Left lung (tissue), 10 donors: ENCODE data around the gene LTBP1. TPM values are rescaled to one million over a fixed set of nuclear protein-coding genes. Genes with fewer than 3 reads are reported as not detected.

Experiments used
- ATAC-seq: fragments of 200-7000 bp; cut with Tn5 transposase; one replicate; pipeline ENCODE4 v1.9.1; 2020; ENCODE audit warnings: moderate library complexity
- DNase-seq, 4 donors: peaks; one replicate each; pipeline ENCODE4 v3.0.0-alpha.2; 2013 to 2020
- H3K27ac ChIP-seq, 2 donors: fragments of 200-600 bp; sonication (generic) in 1 of 2; one replicate each; pipeline versions ENCODE4 v1.5.0 to v1.8.0; 2020 to 2021
- H3K27me3 ChIP-seq, 2 donors: fragments of 200-600 bp; sonication (generic) in 1 of 2; one replicate each; pipeline versions ENCODE4 v1.5.0 to v1.8.0; 2020 to 2021
- H3K36me3 ChIP-seq, 2 donors: fragments of 200-600 bp; sonication (generic) in 1 of 2; one replicate each; pipeline versions ENCODE4 v1.5.0 to v1.8.0; 2020 to 2021
- H3K4me1 ChIP-seq, 2 donors: fragments of 200-600 bp; one replicate each; pipeline ENCODE4 v1.8.0; 2021
- H3K4me3 ChIP-seq, 2 donors: fragments of 200-600 bp; sonication (generic) in 1 of 2; one replicate each; pipeline versions ENCODE4 v1.5.0 to v1.8.0; 2020 to 2021; ENCODE audit warnings: mild to moderate bottlenecking in 1 of 2
- H3K9me3 ChIP-seq, 2 donors: fragments of 200-600 bp; sonication (generic) in 1 of 2; one replicate each; pipeline versions ENCODE4 v1.5.0 to v1.8.0; 2020 to 2021
- intact Hi-C, 2 donors: fragments of 100-400 bp; cut with DNase I; formaldehyde crosslinking; loops; one replicate each; pipeline versions ENCODE4 v1.11.2 to v1.14.2; 2022
- polyA plus RNA-seq, 6 donors: library from polyadenylated mRNA; unstranded; fragments of 120-200 nt; gene quantifications; one replicate each; pipeline ENCODE4 v1.2.1, GENCODE V29; 2013; ENCODE audit not compliant: insufficient read length in 6 of 6
- total RNA-seq, 2 donors: library from RNA; stranded (reverse); fragmentation: NEBNext Ultra II Directional; extraction: Animal tissue kit (Norgen Biotek cat#: 25700); gene quantifications; one replicate each; pipeline ENCODE4 v1.2.1, GENCODE V29; 2021
- TF ChIP-seq, protein P1 (sequence below), 2 donors: fragments of 200-600 bp; sonication (generic) in 1 of 2; IDR thresholded peaks; one replicate each; pipeline versions ENCODE4 v1.5.0 to v1.8.0; 2021; ENCODE audit warnings: antibody characterized with exemption in 2 of 2
- donor health status: DM: no; HTN: yes; CAD: no.
- donor health status: DM: no; HTN: no; CAD: no.

The LTBP1 gene
- total and polyA plus RNA-seq, 8 donors = 35.4 to 81.2 (median 50.9) TPM

DNA sequence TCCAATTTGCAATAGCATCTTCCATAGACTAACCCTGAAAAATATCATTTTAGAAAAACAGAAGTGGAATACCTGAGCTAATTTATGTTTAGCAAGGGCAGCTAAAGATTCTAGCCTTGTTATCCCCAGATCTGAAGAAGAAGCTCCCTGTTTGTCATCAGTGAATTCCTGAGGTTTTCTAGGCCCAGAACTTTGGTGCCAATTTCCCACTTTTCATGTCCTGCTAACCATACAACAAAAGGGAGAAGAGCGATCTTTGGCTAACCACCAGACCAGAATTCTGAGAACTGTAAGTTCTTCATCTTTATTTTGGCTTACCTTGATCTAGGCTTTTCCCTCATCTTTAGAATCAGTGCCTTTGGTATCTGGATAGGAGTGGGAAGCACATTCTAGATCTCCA, 478.4 kb downstream of the LTBP1 start:
- Histone ChIP-seq H3K9me3 (no peaks in the 10 kb centered on the region), H3K27ac (no peak overlapping the region), H3K36me3 (no peaks in the 10 kb centered on the region), H3K4me1 (no peaks in the 10 kb centered on the region), H3K27me3 (no peaks in the 10 kb centered on the region), H3K4me3 (no peak overlapping the region)
- DNase-seq = no peak
- no peak for ATAC-seq
- intact Hi-C loops = no loop called here
- TF ChIP-seq, protein P1, sequence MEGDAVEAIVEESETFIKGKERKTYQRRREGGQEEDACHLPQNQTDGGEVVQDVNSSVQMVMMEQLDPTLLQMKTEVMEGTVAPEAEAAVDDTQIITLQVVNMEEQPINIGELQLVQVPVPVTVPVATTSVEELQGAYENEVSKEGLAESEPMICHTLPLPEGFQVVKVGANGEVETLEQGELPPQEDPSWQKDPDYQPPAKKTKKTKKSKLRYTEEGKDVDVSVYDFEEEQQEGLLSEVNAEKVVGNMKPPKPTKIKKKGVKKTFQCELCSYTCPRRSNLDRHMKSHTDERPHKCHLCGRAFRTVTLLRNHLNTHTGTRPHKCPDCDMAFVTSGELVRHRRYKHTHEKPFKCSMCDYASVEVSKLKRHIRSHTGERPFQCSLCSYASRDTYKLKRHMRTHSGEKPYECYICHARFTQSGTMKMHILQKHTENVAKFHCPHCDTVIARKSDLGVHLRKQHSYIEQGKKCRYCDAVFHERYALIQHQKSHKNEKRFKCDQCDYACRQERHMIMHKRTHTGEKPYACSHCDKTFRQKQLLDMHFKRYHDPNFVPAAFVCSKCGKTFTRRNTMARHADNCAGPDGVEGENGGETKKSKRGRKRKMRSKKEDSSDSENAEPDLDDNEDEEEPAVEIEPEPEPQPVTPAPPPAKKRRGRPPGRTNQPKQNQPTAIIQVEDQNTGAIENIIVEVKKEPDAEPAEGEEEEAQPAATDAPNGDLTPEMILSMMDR (IDR thresholded peaks at IDR 0.05) = no peak

DNA sequence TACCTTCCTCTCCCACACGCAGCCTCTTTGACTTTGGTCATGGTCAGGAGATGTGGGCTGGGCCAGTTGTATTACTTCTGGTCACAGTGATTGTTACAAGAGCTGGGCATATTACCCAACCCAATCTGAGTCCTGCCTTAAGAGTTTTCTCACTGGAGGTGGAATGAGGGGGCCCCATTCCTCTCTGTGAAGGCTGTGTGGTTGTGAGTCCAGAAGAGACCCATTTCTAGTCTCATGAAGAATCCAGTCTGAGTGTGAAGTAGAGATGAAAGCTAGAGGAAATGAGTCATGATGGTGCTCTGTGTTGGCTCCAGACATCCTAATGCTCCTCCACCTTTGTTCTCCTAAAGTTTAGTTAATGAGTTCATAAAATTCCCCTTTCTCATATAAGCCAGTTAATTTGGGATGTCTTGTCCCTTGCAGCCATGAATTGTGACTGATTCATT, 478.9 kb downstream of the LTBP1 start:
- intact Hi-C loops = no loop called here
- Histone ChIP-seq H3K36me3 (no peaks in the 10 kb centered on the region), H3K4me1 (no peaks in the 10 kb centered on the region), H3K9me3 (no peaks in the 10 kb centered on the region), H3K27ac (no peak overlapping the region), H3K27me3 (no peaks in the 10 kb centered on the region), H3K4me3 (no peak overlapping the region)
- TF ChIP-seq, protein P1 (IDR thresholded peaks at IDR 0.05) = no peak
- no peak for DNase-seq
- ATAC-seq = no peak

DNA sequence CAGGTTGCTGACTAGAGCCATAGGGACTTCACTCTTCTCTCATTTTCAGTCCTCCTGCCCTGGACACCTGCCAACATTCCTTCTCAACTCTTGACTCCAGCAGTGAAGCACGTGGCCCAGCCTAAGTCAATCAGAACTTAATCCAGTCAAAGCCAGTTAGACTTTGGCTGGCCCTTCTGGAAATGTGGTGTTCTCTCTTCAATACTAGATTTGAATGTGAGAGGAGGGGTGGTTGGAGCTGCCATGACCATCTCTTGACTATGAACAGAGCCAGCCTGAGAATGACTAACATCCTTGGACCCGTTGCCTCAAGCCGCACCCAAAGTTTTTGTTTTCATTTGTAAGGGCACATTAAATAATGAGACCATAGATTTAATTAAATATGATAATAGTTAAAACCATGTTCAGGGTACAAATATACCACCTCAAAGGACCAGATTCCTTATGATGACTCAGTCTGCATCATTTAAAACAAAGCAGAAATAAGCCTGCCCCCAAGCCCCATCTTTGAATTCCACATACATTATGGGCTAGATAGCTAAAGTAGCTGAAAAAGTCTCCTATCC, 480.0 kb downstream of the LTBP1 start:
- TF ChIP-seq, protein P1 (IDR thresholded peaks at IDR 0.05) = no peak
- peak in 2 of 4 donors; percentile 56 to 71 for DNase-seq
- no peaks in the 10 kb centered on the region for H3K9me3 ChIP-seq
- peak; percentile 84 for ATAC-seq
- no peak overlapping the region for H3K27ac ChIP-seq
- intact Hi-C loops = no loop called here
- H3K27me3 ChIP-seq = no peaks in the 10 kb centered on the region
- no peaks in the 10 kb centered on the region for H3K4me1 ChIP-seq
- H3K4me3 ChIP-seq = no peak overlapping the region
- H3K36me3 ChIP-seq = no peaks in the 10 kb centered on the region

DNA sequence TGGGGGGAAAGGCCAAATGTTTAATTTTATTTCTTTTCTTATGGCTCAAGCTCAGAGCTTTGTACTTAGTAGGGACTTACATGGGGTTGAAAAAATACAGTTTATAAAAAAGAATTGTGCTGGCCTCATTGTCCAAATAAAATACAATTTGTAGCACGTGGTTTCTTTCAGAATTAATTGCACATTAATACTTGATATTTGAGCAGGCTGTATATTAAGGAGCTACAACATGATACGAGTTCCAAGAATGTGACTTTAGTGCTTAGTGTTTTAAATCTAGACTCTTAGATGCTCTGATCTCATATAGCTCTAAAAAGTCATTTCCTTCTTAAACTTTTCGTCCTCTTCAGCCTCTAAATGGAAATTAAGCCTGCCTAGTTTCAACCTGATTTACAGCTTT, 483.3 kb downstream of the LTBP1 start:
- TF ChIP-seq, protein P1 (IDR thresholded peaks at IDR 0.05) = no peak

DNA sequence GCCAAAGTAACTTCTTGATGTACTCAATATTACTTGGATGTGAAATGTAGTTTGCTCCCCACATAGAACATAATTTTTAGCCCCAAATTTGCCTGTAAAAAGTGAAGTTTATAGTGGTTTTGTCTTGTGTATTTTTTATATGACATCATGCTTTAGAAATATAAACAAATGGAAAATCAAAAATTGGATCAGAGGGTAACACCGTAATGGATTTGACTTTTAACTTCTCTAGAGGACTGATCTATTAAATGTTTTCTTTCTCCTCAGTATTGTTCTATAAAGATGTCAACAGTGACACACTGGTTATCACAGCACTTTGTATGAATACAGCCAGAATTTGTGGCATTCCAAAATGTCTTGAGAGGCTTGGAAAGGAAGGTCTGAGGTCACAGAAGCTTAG, 484.1 kb downstream of the LTBP1 start:
- Histone ChIP-seq H3K36me3 (no peaks in the 10 kb centered on the region), H3K4me3 (no peak overlapping the region), H3K27ac (no peak overlapping the region), H3K27me3 (no peaks in the 10 kb centered on the region), H3K9me3 (no peaks in the 10 kb centered on the region), H3K4me1 (no peaks in the 10 kb centered on the region)
- intact Hi-C loops = no loop called here
- TF ChIP-seq, protein P1 (IDR thresholded peaks at IDR 0.05) = no peak
- ATAC-seq (no peak), DNase-seq (no peak)

More for the DNA sequence above, 483.3 kb downstream of the LTBP1 start:
- ATAC-seq (no peak), DNase-seq (no peak)
- intact Hi-C loops = no loop called here
- Histone ChIP-seq H3K9me3 (no peaks in the 10 kb centered on the region), H3K4me1 (no peaks in the 10 kb centered on the region), H3K36me3 (no peaks in the 10 kb centered on the region), H3K4me3 (no peak overlapping the region), H3K27ac (no peak overlapping the region), H3K27me3 (no peaks in the 10 kb centered on the region)
